ENCODE measurements around the gene NUP214.

DNA sequence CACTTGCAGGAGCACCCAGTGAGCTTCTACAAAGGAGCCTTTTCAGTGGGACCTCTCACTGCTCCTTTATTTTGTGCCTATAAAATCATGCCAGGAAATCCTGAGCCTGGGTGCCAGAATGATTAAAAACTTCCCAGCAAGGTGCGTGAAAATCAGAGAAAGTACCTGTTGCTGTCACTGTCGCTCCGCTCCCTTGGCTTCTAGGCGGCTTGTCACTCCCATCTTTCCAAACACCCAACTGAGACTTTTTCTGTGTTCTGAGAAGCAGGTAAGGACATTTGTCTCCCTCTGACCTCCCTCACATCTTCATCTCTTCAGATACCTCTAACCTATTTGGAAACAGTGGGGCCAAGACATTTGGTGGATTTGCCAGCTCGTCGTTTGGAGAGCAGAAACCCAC is 97.1 kb downstream of the NUP214 start:
- TF ChIP-seq, protein P1, sequence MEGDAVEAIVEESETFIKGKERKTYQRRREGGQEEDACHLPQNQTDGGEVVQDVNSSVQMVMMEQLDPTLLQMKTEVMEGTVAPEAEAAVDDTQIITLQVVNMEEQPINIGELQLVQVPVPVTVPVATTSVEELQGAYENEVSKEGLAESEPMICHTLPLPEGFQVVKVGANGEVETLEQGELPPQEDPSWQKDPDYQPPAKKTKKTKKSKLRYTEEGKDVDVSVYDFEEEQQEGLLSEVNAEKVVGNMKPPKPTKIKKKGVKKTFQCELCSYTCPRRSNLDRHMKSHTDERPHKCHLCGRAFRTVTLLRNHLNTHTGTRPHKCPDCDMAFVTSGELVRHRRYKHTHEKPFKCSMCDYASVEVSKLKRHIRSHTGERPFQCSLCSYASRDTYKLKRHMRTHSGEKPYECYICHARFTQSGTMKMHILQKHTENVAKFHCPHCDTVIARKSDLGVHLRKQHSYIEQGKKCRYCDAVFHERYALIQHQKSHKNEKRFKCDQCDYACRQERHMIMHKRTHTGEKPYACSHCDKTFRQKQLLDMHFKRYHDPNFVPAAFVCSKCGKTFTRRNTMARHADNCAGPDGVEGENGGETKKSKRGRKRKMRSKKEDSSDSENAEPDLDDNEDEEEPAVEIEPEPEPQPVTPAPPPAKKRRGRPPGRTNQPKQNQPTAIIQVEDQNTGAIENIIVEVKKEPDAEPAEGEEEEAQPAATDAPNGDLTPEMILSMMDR (conservative IDR thresholded peaks at IDR 0.05; ENCODE audit: low read depth, low read length), result no peak
- no peak for TF ChIP-seq EZH2 (IDR thresholded peaks at IDR 0.05; ENCODE audit: borderline replicate concordance, low read depth, low read length, poor library complexity, severe bottlenecking)
